ENCODE results near the gene CCDC88B. TPM values are rescaled to one million over a fixed set of nuclear protein-coding genes. Genes with fewer than 3 reads are reported as not detected.

CCDC88B gene
- total RNA-seq, 1 experiment from 2014 or later, result 11.2 TPM

GRCh38 chr11:64351136-64351631 lies 11.2 kb downstream of the CCDC88B start:
- Histone ChIP-seq H2BK5ac (ENCODE audit: insufficient read length, low read length) (no peak overlapping the region), H4K91ac (ENCODE audit: insufficient read length, low read depth, low read length) (no peak overlapping the region), H3K9me3 (ENCODE audit: control insufficient read depth, low read depth, low read length) (no peaks in the 10 kb centered on the region), H3K23ac (ENCODE audit: insufficient read length, low read depth, low read length) (no peak overlapping the region), H3K79me2 (ENCODE audit: insufficient read depth, low read length) (no peaks in the 10 kb centered on the region), H2BK120ac (ENCODE audit: low read depth, low read length, poor library complexity, severe bottlenecking) (no peak overlapping the region), H4K8ac (replicated peaks; ENCODE audit: insufficient read length, low read depth, low read length) (no peak overlapping the region), H3T11ph (ENCODE audit: low read length) (no peak overlapping the region), H3K56ac (ENCODE audit: insufficient read length, low read depth, low read length) (no peak overlapping the region), H2AFZ (ENCODE audit: low read length) (no peak overlapping the region), H3K14ac (ENCODE audit: insufficient read depth, low read length) (no peak overlapping the region), H3K4me1 (ENCODE audit: insufficient read depth, low read length) (peaks cover 2% of the 10 kb centered on the region; the same call in 1 of the 2 replicates), H2AK5ac (ENCODE audit: insufficient read length, low read length) (no peak overlapping the region), H2BK15ac (ENCODE audit: low read depth, low read length) (no peak overlapping the region), H3K27me3 (ENCODE audit: insufficient read depth, low read length) (no peaks in the 10 kb centered on the region), H4K20me1 (ENCODE audit: control insufficient read depth, insufficient read depth, insufficient read length) (no peaks in the 10 kb centered on the region), H3K4me2 (ENCODE audit: insufficient read depth, insufficient read length, low read length) (no peak overlapping the region), H3K18ac (ENCODE audit: insufficient read length, low read depth, low read length) (no peak overlapping the region), H4K5ac (ENCODE audit: insufficient read length, low read depth, low read length) (no peak overlapping the region), H3K79me1 (ENCODE audit: insufficient read depth, low read depth, low read length, poor library complexity, severe bottlenecking) (no peaks in the 10 kb centered on the region), H2BK20ac (ENCODE audit: low read depth, low read length, poor library complexity, severe bottlenecking) (no peak overlapping the region), H3K27ac (ENCODE audit: insufficient read length, low read depth, low read length) (no peak overlapping the region), H3K23me2 (ENCODE audit: insufficient read length, low read depth, low read length, poor library complexity, severe bottlenecking) (no peaks in the 10 kb centered on the region), H2BK12ac (ENCODE audit: insufficient read length, low read depth, low read length) (no peak overlapping the region), H3K4ac (ENCODE audit: low read depth, low read length) (no peak overlapping the region), H3K9ac (ENCODE audit: extremely low read depth, insufficient read length, low read length) (no peak overlapping the region)
- DNase-seq, result no peak
- Mint-ChIP-seq H3K27me3 (ENCODE audit: low read depth) (no peaks in the 10 kb centered on the region), H3K4me3 (no peak overlapping the region), H3K27ac (no peak overlapping the region; a peak in 1 of 7 replicates), H3K4me1 (peaks cover 11 to 20% of the 10 kb centered on the region in 2 experiments), H3K36me3 (ENCODE audit: insufficient read depth in 1 of 3, low read depth in 3 of 3) (no peaks in the 10 kb centered on the region; a peak in 1 of 7 replicates), H3K9me3 (no peaks in the 10 kb centered on the region)
- no peak for TF ChIP-seq CTCF (conservative IDR thresholded peaks at IDR 0.05)
- no CpG with 5 or more reads among the region's 18 CpGs for WGBS (ENCODE audit: extremely low coverage, insufficient read length, low lambda C conversion rate)

Measured in H9 (cell line).